ENCODE data around the gene GTPBP1.

Gene GTPBP1

GRCh38 chr22:38716271-38716670 lies 10.5 kb downstream of the GTPBP1 start:
- H3K27ac ChIP-seq (ENCODE audit: low read depth, low read length) = no peak overlapping the region

GRCh38 chr22:38716826-38717225 lies 11.1 kb downstream of the GTPBP1 start:
- no peak overlapping the region for H3K27ac ChIP-seq (ENCODE audit: low read depth, low read length)
- TF ChIP-seq CTCF (IDR thresholded peaks at IDR 0.05; ENCODE audit: insufficient read depth, low read length, poor library complexity, severe bottlenecking) = no peak
- TF ChIP-seq EZH2phosphoT487 (conservative IDR thresholded peaks at IDR 0.05; ENCODE audit: low read length) = no peak
- H3K36me3 ChIP-seq (ENCODE audit: low read length) = no peaks in the 10 kb centered on the region
- no peak overlapping the region for H2AFZ ChIP-seq (ENCODE audit: low read depth, low read length, severe bottlenecking)
- H4K20me1 ChIP-seq (ENCODE audit: low read depth, low read length) = peaks cover 9% of the 10 kb centered on the region; the same call in 1 of the 2 replicates
- H3F3A ChIP-seq (ENCODE audit: insufficient read depth) = no peaks in the 10 kb centered on the region
- H3K27me3 ChIP-seq (ENCODE audit: low read length) = no peaks in the 10 kb centered on the region
- no peak overlapping the region for H3K9ac ChIP-seq (ENCODE audit: low read length)
- H3K79me2 ChIP-seq (ENCODE audit: insufficient read depth, low read length) = peaks cover 44% of the 10 kb centered on the region
- H3K9me3 ChIP-seq (ENCODE audit: insufficient read depth, low read length) = no peaks in the 10 kb centered on the region
- no peak overlapping the region for H3K4me2 ChIP-seq (ENCODE audit: low read depth, low read length, poor library complexity, severe bottlenecking)
- no peak overlapping the region for H3K4me3 ChIP-seq (ENCODE audit: insufficient read depth, low read length, poor library complexity, severe bottlenecking)
- H3K9me2 ChIP-seq (replicated peaks; ENCODE audit: insufficient read depth, low read length) = no peaks in the 10 kb centered on the region

More at GRCh38 chr22:38716271-38716670, 10.5 kb downstream of the GTPBP1 start:
- peaks cover 50% of the 10 kb centered on the region for H3K79me2 ChIP-seq (ENCODE audit: insufficient read depth, low read length)
- H3K27me3 ChIP-seq (ENCODE audit: low read length) = no peaks in the 10 kb centered on the region
- no peak overlapping the region for H3K4me2 ChIP-seq (ENCODE audit: low read depth, low read length, poor library complexity, severe bottlenecking)
- H4K20me1 ChIP-seq (ENCODE audit: low read depth, low read length) = peaks cover 9% of the 10 kb centered on the region; the same call in 1 of the 2 replicates
- H3K9me2 ChIP-seq (replicated peaks; ENCODE audit: insufficient read depth, low read length) = no peaks in the 10 kb centered on the region
- no peaks in the 10 kb centered on the region for H3K36me3 ChIP-seq (ENCODE audit: low read length)
- no peak overlapping the region for H3K4me3 ChIP-seq (ENCODE audit: insufficient read depth, low read length, poor library complexity, severe bottlenecking)
- H3K9ac ChIP-seq (ENCODE audit: low read length) = no peak overlapping the region
- H3K9me3 ChIP-seq (ENCODE audit: insufficient read depth, low read length) = no peaks in the 10 kb centered on the region
- no peak for TF ChIP-seq CTCF (IDR thresholded peaks at IDR 0.05; ENCODE audit: insufficient read depth, low read length, poor library complexity, severe bottlenecking)
- no peaks in the 10 kb centered on the region for H3F3A ChIP-seq (ENCODE audit: insufficient read depth)
- H2AFZ ChIP-seq (ENCODE audit: low read depth, low read length, severe bottlenecking) = no peak overlapping the region

DNA sequence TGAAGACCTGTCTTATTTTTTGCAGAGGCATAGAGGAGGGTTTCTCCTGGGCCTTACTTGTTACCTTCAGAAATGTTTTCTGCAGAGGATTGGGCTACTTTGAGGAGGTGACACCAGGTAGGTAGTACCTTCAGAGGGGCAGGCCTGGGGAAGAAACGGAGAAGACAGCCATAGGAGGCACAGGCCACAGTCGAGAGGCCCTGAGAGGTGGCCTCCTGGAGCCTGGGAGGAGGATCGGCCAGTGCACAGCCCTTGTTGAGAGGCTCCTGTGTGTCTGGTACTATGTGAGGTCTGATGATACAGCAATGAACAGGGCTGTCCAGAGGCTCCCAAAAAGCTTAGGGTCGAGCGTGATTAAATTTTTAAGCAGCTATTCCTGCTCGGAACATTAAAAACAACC lies 11.5 kb downstream of the GTPBP1 start:
- peaks cover 40% of the 10 kb centered on the region for H3K79me2 ChIP-seq (ENCODE audit: insufficient read depth, low read length)
- peaks cover 9% of the 10 kb centered on the region; the same call in 1 of the 2 replicates for H4K20me1 ChIP-seq (ENCODE audit: low read depth, low read length)
- H3K9ac ChIP-seq (ENCODE audit: low read length) = no peak overlapping the region
- H2AFZ ChIP-seq (ENCODE audit: low read depth, low read length, severe bottlenecking) = no peak overlapping the region
- no peaks in the 10 kb centered on the region for H3K36me3 ChIP-seq (ENCODE audit: low read length)
- H3F3A ChIP-seq (ENCODE audit: insufficient read depth) = no peaks in the 10 kb centered on the region
- TF ChIP-seq CTCF (IDR thresholded peaks at IDR 0.05; ENCODE audit: insufficient read depth, low read length, poor library complexity, severe bottlenecking) (no peak), EZH2phosphoT487 (conservative IDR thresholded peaks at IDR 0.05; ENCODE audit: low read length) (no peak)
- H3K9me3 ChIP-seq (ENCODE audit: insufficient read depth, low read length) = no peaks in the 10 kb centered on the region
- no peak overlapping the region for H3K4me2 ChIP-seq (ENCODE audit: low read depth, low read length, poor library complexity, severe bottlenecking)
- H3K4me3 ChIP-seq (ENCODE audit: insufficient read depth, low read length, poor library complexity, severe bottlenecking) = no peak overlapping the region
- H3K9me2 ChIP-seq (replicated peaks; ENCODE audit: insufficient read depth, low read length) = no peaks in the 10 kb centered on the region
- H3K27ac ChIP-seq (ENCODE audit: low read depth, low read length) = no peak overlapping the region
- H3K27me3 ChIP-seq (ENCODE audit: low read length) = no peaks in the 10 kb centered on the region

All from SU-DHL-6 (cell line).